HG02763 (cell line): ENCODE measurements around the gene NUFIP1.
"Not testable (repeated sequence)": the region's sequence is repeated elsewhere in the genome, so short reads cannot be mapped to it uniquely, and the experiment has no call there.

Experiments used
- ATAC-seq: cut with Tn5 transposase; IDR thresholded peaks from one replicate; pipeline ENCODE4 v1.9.1; 2021; ENCODE audit warnings: mild to moderate bottlenecking, moderate library complexity; ENCODE audit not compliant: unreplicated experiment

The NUFIP1 gene

DNA sequence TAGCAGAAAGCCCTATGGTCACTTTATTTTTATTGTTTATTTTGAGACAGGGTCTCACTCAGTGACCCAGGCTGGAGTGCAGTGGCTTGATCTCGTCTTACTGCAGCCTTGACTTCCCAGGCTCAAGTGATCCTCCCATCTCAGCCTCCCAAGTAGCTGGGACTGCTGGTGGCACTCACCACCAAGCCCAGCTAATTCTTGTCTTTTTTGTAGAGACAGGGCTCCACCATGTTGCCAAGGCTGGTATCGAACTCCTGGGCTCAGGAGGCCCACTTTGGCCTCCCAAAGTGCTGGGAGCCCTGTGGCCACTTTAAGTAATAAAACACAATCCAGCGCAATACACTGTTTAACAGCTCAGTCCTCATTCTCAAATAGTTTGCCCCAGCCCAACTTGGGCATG is 69.3 kb downstream of the NUFIP1 start:
- ATAC-seq, result no peak

DNA sequence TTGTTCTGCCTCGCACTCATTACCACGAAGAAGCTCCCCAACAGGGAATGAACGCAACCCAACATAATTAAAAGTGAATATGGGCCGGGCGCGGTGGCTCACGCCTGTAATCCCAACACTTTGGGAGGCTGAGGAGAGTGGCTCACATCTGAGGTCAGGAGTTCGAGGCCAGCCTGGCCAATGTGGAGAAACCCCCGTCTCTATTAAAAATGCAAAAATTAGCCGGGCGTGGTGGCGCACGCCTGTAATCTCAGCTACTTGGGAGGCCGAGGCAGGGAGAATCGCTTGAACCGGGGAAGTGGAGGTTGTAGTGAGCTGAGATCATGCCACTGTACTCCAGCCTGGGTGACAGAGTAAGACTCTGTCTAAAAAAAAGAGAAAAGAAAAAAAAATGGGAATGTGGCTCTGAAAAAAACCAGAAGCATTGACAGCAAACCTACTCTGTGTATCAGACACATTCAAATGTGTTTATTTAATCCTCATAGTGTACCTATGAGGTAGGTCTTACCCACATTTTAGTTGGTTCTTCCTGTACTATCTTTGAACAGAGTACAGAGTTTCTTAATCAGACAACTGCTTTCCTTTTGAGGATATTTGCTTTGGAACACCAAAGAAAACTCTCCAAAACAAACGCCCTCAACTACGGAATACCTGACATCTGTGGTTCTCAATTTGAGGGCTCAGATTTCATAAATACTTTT is 70.0 kb downstream of the NUFIP1 start:
- no peak for ATAC-seq

DNA sequence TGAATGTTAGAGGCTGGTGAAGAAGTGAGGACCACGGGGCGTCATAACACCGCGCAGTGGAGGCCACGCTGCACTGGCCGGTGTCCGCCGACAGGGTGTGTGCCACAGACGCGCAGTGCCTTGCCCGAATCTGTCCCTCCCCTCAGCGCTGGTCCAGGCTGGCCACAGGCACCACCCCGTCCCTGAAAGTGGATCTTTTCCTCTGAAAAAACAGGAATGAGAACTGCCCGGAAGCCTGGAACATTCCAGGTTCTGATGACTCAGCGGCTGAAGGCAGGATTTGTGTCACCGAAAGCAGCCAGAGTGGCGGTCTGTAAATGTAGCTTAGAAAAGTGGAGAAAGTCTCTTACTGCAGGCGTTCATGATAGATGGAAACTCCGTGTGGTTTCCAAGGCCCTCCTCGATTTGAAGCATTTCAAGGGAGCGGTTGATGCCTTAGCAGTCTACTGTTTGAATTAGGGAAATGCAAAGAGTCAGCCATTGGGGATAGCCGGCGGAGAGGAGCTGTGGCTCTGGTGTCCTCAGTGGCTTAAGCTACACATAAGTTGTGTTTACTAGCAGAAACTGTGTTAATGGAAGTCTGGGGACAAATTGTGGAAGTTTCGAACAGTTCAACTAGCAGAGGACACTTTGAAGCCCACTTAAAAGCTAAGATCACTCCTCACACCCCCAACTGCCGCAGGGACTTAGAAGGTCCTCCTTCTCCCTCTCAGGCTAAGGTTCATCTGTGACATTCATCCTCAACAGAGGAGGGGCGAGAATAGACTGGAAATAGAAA is 70.8 kb downstream of the NUFIP1 start:
- peak; percentile 84 for ATAC-seq

DNA sequence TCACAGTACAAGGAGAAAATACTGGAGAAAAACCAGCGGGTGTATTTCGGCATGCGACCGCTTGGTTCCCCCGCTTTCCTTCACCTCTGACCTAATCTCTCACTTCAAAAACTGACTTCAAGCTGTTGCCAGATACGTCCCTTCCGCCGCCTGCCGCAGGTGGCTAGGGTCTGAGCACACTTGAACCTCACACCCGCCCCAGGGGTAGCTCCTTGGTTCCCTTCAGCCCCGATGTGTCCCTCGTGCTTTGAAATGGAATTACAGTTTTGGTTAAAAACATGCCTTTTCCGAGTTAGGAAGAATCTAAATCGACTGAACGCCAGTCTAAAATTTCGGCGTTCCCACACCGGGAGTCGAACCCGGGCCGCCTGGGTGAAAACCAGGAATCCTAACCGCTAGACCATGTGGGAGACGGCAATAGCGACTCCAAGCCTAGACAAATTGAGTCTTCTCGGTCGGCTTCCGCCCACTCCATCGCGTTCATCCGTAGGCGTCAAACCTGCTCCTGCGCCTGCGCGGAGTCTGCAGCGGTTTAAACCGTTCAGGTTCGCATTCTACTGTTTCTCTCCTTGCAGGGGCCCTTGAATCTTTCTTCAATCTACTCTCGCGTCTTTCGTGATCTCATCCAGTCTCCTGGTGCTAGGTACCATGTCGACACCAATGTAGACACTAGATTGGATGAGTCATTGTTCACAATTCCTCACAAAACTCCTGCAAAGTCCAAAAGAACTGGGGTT is 71.5 kb downstream of the NUFIP1 start:
- peak; percentile 72 for ATAC-seq

DNA sequence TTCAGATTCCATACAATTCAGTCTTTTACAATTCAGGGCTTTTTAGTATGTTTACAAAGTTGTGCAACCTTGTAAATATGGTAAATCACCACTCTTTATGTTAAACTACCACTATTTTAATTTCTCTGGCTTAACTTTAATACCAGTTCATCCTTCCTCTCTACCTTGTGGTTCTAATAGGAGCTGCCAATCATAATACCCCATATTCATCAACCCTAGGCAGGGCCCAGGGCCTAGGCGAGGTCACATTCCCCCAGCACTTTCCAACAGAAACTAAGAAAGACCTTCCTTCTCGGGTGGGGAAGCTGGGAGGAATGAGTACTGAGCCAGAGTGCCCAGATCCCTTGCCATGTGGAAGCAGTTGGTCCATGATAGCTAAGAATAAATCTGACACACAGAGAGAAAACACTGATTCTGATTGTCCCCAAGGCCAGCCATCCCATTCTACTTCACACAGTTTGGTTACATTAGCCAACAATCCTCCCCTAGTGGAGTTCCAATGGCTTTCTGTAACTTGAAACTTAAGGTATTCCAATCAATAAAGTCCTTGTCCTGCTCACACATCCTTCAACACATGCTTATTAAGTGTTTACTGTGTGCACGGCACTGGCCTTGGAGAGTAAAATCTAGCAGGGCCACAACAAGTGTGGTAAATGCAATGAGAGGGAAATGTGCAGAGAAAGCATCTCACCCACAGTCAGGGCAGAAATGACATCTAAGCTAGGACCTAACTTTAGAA is 76.8 kb downstream of the NUFIP1 start:
- no peak for ATAC-seq

DNA sequence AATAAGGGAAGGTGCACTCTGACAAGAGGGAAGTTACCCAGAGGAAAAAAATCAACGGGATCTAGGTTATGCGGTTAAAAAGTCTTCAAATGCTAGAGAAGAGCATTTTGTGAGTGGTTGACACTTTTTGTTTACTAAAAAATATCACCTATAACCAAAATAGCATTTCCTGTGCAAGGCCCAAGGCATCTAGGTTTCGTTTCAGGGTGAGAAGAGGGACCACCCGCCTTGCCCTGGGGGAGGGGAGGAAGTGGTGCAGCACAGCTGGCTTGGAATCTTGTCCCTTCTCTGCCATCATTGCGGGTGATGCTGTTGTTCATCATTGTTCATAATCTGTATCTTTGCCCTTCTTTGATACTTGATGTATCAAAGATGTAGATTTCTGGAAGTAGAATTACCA is 80.6 kb downstream of the NUFIP1 start:
- ATAC-seq, result no peak

DNA sequence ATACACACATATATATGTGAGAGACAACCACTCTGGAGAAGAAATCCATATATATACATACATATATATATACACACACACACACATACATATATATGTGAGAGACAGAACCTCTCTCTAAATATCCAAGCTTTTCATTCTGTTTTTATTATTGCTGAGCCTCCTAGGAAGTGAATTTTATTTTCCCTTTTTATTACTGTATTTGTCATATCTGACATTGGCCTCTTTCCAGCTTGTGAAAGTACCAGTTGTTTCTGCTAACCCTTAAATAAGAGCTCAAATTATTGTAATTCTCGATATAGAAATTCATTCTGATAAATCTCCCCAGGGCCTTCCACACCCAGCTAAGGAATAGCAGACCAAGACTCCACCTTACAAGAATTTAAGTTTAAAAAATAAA is 81.0 kb downstream of the NUFIP1 start:
- ATAC-seq, result no peak

DNA sequence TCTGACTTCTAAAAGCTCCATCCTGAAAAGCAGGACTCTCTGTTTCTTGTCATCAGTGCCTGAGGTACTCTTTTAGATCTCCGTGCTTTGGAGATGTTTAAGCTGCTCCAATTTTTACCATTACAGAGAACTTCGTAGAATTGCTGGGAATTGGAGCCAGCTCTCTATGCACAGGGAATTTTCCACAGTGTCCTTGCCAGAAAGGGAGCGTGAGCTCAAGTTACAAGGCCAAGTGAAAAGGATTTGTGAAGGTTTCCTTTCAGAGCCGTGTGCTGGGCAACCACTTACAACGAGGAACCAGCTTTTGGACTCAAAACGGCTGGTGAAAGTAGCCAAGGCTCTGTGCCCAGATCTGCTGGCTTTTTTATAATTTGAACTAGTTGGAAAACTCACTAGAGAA is 82.6 kb downstream of the NUFIP1 start:
- ATAC-seq, result no peak

DNA sequence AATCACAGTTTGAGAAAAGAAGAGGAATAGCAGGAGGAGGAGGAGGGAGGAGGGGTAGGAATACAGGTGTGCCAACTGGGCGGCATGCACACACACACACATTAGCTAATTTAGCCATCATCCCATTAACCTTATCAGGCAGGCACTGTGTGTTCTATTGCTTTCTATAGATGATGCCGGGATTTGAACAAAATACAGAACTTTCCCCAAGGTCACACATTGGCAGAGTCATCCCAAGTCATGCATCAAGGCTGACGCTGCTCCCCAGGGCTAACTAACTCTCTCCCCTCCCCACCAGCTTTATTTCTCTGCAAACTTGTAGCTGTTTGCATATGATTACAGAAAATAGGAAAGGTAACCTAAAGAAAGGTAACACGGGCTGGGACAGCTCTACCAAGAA is 83.0 kb downstream of the NUFIP1 start:
- no peak for ATAC-seq

DNA sequence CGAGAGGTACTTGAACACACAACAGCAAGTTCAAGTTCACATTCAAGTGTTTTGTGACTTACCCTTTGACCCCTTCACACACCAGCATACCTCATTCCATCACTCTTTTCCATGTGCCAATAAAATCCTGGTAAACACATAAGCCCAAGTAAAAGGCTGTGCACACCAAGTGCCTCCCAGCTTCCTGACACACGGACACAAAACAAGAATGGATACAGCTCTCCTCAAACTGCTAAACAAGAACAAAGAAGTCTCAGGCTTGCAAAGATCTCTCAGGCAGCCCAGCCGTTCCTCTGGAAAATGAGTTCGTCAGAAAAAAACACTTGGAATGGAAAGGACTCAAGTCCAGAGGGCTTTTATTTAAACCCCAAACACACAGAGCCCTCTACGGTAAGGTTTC is 83.7 kb downstream of the NUFIP1 start:
- ATAC-seq, result no peak

DNA sequence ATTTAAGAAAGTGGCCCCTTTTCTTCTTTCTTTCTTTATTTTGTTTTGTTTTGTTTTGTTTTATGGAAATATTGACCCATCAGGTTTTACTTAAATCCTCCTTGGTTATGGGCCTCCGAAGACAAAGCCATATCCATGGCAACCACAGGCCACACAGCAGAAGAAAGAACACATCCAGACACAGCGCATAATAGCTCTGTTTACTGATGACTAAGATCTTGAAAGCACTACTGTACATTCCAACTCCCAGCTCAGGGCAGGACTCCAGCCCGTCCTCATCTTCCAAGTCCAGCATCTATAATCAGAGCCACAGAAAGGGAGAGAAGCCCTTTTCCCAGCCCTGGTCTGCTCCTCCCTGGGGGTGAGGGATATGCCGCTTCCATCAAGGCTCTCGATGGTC is 84.3 kb downstream of the NUFIP1 start:
- no peak for ATAC-seq

DNA sequence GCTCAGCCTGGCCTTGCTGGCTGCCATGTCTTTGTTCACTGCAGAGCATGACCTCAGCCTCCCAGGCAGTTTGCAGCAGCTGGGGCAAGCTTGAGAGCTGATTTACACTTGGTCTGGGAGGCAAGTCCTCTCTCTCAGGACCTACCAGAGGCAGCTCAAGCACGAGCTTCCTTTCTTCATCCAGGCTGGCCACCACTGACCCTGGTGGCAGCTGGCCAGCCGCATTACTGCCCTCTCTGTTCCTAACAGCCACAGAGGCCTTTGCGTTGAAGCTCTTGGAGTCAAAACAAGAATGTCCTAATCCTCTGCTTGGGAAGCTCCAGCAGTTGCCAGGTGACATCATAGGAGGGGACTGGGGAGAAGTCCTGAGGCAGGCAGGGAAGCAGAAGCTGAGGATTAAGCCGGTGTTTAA is 85.7 kb downstream of the NUFIP1 start:
- no peak for ATAC-seq

DNA sequence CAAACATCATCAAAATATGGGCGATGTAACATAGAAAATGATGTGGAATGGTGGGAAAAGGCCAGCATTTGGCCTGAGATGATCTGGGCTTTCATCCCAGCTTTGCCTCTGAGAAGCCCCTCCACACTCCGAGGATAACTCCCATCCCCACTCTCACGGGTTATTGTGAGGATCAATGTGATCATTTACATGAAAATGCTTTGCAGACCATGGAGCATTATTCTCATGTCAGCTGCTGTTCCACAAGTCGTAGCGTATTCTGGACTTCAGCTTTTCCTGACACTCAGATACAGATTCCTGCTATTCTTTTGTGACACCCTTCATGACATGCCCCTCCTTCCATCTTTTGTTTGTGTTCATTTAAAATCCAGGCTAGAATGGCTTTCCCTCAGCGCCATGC is 86.5 kb downstream of the NUFIP1 start:
- no peak for ATAC-seq

DNA sequence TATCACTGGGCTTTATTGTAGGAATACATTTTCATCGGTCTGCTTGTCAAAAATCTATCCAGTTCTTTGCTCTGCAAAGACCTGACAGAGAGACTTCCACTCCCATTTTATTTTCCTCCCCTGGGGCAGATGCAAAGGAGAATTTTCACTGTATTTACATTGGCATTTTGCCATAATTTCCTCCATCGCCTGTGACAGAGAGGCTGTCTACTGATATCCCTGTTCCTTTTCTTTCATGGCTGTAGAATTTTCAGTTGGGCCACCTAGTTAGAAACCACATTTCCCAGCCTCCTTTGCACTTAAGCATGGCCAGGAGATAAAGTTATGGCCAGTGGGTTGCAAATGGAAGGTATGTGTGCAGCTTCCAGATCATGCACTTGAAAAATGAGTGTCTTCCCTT is 89.3 kb downstream of the NUFIP1 start:
- ATAC-seq, result no peak

DNA sequence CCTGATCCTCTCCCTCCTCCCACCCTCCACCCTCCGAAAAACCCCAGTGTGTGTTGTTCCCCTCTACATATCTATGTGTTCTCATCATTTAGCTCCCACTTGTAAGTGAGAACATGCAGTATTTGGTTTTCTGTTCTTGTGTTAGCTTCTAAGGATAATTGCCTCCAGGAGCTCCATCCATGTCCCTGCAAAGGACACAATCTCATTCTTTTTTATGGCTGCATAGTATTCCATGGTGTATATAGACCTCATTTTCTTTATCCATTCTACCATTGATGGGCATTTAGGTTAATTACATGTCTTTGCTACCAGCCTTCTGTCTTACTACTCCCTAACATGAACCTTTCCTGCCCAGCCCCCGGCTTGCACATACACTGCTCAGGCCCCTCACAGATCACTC is 91.0 kb downstream of the NUFIP1 start:
- not testable (repeated sequence) for ATAC-seq

DNA sequence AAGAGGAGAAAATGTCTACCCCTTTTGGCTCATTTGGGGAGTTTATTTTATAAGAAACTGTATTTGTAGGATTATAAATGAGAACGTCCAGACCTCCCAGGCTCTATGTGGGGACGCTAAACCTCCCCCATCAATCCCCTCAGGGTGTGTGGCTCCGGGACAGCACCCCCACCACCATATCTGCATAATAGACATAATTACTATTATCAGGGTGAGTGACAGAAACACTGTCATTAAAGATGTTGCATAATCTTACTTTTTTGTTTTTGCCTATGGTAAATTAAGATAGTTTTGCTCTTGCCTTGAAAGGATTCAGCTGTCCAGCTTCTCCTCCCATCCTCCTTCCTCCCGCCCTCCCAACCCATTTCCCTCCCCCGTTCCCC is 93.3 kb downstream of the NUFIP1 start:
- ATAC-seq, result no peak

DNA sequence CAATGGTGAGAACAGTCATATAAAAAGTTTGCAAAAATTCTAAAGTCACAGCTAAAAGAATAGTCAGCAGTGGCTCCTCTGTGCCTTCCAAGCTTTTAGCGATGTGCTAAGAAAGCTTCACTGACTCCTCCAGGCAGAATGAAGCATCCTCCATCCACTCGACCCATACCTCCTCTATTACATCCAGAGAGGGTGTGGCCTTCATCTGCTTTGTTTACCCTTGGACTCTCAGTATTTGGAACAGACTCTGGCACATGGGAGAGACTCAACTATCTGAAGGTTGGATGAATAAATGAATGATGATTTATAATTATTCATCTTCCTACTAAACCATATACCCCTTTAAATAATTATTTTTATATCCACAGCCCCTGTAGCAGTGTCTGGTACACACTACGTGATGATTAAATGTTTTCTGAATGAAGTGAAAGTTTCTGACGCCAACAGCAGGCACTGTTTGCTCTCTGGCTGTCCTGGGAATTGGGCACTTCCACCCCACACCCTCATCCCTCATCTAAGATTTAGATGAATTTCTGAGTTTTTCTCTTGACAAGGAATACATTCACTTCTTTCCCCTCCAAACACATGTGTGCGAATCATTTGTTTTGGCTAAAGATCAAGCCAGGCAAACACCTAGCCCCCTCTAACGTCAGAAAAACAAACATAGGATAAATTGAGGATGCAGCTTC is 93.9 kb downstream of the NUFIP1 start:
- no peak for ATAC-seq

DNA sequence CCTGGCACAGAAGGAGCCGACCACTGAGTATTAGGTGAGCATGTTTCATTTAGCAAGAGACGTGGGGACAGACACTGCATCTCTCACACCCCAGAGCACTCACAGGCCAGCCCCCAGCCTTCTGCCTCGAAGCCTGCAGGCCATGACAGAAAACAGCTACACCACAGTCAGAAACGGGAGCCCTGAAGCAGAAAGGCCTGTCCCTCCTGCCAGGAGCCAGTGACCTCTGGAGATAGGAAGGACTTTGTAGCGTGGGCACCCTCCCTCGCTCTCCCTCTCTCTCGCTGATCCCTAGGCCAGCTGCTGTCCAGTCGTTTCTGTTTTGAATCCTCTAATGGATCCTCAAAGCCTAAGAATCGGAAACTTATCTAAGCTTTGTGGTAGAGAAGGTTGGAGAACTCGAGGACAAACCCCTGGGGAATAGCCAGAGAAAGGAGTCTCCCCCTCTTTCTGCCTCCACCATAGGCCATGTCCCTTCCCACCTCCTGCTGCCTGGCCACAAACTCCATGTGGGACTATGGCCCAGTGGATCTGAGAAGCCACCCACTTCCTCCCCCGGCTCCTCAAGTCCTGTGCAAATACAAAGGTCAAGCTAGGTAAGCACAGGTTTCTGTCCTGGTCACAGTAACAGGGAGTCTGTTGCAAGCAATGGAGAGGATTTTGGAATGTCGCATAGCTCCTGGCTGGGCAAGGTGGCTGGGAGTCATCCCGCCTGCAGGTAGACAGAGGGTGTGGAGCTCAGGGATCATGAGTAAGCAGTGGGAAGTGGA is 95.1 kb downstream of the NUFIP1 start:
- no peak for ATAC-seq
